ENCODE results near the gene SFTPA2.
"Not testable (repeated sequence)": the region's sequence is repeated elsewhere in the genome, so short reads cannot be mapped to it uniquely, and the experiment has no call there.

The SFTPA2 gene

DNA sequence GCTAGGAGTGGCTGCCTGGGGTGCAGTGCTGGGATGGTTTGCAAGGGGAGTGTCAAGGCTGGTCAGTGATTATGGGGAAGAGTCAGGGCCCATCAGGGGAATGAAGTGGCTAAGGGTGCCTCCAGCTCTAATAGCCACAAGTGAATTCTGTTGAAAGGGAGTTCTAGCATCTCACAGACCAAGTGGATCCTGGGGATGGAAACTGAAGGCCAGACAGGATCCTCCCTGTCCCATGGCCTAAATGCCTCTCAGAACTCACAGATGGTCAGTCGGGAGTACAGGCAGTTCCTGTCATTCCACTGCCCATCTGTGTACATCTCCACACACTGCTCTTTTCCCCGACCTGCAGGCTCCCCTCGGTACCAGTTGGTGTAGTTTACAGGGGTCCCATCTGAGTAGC is 3.2 kb downstream of the SFTPA2 start:
- not testable (repeated sequence) for DNase-seq

DNA sequence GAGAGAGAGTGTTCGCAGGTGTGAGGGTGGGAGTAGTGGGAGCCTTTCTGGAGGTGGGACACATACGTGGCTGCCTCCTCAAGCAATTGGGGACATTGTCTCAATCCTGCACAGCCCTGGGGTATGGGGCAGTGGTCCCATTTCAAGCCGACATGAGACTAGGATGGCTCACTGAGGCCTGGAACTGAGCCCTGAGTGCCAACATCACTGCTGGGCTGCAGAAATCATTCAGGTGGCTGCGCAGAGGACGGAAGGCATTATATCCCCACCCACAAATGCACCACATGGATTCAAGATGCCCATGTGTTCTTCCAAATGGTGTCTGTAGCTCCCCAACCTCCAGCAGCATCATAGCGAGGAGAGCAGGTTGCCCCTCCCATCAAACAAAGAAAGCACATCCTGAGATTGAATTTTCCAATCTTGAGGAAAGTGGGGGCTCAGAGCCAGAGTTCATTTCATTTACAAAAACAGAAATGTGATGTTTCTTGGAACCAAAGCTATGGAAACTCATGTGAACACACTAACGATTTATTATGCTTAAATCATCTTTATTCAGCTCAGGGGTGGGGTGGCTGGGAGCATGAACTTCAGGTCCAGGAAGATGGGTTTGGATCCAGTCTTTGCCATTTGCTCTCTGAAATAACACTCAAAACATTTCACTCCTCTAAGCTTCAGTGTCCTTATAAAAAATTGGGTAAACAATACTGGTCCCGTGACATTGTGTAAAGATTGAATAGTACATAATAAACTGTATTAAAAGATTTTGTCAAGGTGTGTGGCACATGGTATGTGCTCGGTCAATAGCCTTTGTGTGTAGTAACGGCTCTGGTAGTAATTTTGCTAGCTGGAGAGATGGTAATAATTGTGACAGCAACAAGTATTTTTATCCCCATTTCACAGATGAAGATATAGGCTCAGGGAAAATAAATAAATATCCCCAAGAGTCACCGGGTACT is 4.6 kb downstream of the SFTPA2 start:
- no peak for DNase-seq

DNA sequence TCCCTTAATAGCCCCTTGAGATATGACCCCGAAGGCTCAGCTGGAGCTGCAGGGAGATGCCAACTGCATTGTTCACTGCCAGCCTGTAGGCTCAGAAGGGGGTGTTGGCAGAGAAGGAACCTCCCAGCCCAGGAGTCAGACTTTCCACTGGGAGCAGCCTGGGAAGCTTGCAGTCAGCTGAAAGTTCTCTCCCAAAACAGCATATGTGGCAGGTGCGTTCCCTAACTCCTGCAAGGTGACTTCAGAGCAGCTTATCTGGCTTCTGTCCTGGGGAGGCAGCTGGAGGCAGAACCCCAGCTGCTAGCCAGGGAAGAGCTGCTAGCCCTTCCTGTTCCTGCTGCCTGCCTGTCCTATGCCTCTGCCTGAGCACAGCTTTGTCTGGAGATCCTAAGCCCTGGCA is 8.1 kb downstream of the SFTPA2 start:
- peak; percentile 30 for DNase-seq

DNA sequence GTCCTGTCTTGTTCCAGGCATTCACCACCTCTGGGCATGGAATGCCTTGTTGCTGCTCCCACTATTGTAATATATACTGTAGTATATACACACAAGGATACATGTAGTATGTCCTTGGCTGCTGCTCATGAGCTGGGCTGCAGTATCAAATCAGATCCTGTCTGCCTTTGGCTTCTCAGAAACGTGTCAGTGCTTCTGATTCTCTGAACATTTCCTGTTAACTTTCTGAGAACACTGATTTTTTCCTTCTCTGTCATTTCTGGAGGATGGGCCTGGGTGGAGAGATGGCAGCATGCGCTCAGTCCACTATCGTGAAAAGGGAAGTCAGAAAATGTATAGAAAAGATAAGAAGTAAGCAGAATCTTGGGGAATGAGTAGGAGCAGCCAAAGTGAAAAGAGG is 12.2 kb downstream of the SFTPA2 start:
- DNase-seq = no peak

DNA sequence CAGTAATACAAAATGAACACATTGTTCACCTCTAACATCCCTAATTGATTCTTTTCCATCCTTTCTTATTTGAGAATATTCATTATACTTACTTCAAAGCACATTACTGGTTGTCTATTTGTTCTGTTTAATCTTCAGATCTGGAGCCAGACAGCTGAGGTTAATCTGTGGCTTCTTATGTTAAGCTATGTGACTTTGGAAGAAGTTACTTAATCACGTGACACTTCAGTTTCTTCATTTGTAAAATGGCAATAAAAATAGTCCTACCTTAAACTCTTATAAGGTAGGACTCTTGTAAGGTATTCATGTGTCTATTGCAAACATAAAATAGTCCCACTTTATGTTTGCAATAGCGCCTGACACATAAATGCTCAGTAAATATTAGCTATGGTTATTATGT is 13.1 kb downstream of the SFTPA2 start:
- peak; percentile 78 for DNase-seq

DNA sequence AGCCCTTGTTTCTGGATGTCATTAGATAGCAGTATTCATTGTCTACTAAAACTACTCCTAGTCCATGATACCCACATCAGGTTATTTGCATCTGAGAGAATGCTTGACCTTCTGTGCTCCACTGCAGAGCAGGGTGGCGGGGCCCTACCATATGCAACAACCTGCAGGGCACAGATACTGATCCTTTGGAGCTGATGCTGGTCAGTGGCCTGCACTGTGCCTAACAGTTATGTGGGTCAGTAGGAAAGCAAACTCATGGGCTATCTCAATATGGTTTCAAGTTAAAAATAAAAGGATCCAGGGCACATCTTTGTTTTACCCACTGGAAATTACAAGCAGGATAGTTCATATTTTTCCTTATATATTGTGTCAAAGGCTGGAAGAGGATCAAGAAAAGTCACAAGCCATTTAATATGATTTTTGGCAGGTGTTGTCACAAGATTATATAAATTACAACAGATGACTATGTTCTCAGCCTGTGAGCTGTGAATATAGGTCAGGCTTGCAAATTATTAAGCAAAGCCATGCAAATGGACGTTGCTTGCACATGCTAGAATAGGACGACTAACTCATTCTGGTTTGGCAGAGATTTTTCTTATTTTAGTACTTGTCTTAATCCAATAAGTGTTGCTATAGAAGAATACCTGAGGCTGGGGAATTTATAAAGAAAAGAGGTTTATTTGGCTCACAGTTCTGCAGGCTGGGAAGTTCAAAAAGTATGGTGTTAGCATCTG is 15.1 kb downstream of the SFTPA2 start:
- DNase-seq = not testable (repeated sequence)

DNA sequence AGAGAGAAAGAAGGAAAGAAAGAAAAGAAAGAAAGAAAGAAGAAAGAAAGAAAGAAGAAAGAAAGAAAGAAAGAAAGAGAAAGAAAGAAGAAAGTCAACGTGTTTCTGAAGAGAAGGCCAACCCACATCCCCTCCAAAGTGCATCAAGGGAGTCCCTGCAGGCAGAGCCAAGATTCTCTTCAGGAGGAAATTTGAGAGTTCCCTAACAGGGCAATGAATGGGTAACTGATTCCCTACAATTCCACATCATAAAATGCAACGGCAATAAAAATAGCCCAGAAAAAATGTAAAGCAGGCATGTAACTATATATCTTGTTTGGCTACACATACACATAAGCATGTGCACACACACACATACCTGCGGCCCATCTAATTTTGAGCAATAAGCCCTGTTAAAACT is 15.8 kb downstream of the SFTPA2 start:
- not testable (repeated sequence) for DNase-seq

DNA sequence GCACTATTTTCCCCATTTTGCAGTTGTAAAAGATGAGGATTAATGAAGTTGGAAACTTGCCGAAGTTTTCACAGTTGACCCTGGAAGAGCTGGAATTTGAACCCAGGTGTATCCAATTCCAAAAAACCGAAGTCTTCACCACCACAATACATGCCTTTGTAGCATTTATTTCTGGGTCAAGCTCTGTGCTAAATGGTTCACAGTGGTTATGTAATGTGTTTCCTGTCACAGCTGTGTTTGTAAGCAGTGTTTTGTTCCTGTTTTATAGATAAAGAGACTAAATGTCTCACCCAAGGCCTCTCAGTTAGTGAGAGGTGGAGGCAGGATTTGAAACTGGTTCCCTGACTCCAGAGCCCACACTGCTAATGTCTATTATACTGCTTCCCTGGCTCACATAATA is 17.6 kb downstream of the SFTPA2 start:
- DNase-seq = no peak

DNA sequence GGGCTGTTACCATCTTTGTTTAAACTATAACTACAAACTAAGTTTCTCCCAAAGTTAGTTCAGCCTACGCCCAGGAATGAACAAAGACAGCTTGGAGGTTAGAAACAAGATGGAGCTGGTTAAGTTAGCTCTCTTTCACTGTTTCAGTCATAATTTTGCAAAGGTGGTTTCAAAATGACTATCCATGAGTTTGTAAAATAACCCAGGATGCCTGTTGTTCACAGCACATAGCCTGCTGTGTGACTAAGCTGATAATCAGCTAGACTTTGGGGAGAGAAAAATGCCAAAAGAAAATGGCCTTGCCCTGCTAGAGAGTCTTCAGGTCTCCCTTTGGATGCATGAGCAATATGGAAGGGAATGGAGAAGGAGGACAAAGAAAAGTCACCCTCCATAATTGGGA is 19.3 kb downstream of the SFTPA2 start:
- DNase-seq = not testable (repeated sequence)

DNA sequence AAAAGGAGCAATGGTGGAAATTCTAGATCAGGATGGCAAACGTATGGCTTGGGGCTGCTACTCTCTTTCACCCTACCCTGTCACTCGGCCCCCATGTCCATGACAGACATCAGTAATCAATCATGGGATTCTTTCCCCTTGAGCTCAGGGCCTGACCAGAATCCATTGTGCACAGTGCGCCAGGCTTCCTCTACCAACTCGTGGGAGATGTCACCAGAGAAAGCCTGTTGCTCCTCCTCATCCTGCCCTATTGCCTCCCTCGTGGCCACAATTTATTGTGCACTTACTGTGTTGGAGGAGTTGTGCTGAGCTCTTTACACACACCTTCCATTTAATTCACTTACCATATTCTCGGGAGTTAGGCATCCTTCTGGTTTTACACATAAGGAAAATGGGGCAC is 21.9 kb downstream of the SFTPA2 start:
- DNase-seq = not testable (repeated sequence)

DNA sequence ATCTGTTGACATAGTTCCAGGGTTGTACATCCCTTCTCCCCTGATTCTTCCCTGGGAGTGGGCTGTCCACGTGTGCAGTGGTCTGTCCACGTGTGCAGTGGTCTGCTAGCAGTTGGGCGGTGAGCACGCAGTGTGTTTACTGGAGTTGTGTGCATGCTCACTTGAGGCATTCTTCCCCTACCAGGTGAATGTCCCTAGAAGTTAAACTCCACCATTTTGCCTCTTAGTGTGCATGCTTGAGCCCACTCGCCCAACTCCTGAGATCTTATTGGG is 26.4 kb downstream of the SFTPA2 start:
- not testable (repeated sequence) for DNase-seq

DNA sequence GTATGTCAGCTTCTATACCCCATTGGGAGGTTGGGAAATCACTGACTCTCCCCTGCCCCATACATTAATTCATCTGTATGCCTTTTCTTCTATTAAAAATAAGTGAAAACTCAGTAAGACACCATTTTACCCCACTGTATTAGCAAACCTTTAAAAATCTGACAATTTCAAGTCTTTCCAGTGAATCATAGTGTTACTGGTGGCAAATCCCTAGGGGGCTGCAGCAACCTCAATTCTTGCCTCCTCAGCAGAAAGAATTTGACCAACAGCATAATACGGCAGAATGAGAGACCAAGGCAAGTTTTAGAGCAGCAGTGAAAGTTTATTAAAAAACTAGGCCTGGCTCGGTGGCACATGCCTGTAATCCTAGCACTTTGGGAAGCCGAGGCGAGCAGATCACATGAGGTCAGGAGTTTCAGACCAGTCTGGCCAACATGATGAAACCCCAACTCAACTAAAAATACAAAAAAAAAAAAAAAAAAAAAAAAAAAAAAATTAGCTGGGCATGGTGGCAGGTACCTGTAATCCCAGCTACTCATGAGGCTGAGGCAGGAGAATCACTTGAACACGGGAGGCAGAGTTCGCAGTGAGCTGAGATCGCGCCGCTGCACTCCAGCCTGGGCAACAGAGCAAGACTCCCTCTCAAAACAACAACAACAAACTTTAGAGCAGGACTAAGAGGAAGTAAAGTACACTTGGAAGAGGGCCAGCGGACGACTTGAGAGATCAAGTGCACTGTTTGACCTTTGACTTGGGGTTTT is 26.9 kb downstream of the SFTPA2 start:
- not testable (repeated sequence) for DNase-seq

DNA sequence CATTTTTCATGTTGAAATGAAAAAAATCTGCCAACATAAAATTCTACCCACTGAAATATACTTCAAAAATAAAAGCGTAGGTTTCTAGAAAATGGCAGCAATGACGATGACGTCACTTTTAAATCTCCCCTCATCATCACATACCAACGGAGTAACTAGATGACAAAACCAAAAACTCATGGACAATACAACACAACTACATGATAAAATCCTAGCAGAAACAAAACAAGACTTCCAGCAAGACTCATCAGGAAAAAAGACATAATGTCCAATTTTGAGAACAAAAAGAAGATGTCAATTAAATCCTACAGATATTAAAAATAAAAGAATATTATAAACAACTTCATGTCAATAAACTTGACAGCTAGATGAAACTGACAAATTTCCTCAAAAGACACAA is 31.9 kb downstream of the SFTPA2 start:
- DNase-seq = not testable (repeated sequence)

DNA sequence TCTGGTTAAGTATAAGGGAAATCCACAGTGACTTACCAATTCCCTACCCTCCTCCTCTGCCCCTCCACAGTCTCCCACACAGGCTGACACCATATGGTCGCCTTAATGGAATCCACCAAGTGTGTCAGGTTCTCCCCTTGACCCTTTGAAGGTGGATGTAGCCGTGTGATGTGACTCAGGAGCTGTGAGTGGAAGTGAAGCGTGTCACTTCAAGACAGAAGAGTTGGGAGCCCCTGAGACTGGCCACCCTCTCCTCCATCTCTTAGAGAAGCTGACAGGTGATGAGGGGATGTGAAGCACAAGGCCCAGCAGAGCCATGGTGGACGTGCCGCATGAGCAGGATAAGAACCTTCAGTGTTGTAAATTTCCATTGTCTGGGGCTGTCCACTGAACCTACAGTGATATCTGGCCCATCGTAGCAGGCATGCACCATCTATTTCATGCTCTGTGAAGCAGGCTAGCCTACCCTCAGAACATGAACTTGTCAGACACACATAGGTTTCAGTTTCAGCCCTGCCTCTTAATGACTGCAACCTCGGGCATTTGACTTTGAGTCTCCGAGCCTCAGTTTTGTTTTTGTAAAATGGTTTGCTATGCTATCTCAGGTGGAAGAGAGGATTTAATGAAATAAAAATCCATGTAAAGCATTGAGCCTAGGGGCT is 35.0 kb downstream of the SFTPA2 start:
- not testable (repeated sequence) for DNase-seq

DNA sequence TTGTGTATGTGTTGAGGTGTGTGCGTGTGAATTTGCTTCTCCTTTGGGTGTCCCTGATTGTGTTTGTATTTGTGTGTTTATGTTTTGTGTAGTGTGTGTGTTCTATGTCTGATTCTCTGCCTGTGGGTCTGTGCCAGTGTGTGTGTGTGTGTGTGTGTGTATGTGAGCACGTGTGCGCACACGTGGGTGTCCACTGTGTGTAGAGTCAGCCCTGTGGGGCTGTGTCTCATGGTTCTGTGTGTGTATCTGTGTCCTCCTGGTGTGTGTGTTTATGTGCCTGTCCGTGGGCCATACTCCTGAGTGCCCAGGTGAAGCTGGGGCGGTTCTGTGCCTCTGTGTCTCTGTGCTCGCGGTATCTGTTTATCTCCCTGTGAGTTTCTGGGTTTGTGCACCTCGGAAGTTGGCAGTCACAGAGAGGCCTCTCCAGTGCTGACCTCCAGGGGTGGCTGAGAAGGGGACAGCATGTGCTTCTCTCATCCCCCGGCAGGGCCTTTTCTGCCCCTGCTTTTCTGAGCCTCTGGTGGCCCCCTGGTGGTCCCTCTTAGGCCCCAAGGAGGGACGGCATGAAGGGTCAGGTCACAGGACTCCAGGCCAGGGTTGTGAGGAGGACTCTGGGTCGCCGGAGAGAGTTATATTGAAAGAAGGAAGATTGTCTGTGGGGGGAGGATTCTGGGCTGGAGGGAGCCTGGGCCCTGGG is 36.9 kb downstream of the SFTPA2 start:
- not testable (repeated sequence) for DNase-seq

DNA sequence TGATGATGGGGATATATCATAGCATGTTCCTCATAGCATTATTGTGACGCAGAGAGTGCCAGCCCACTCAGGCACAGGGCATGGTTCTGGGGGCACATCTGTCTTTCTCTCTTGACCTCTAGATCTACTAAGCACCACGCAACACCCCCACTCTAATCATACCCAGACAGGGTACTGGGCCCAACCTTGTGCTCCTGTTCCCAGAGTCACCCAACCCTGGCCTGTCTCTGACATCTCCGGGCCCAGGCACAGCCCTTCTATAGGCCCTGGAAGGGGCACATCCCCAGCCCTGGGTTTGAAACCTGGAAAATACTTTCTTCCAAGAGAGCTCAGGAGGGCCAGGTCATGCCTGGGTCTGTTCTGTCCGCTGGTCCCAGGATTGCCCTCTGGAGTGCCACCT is 37.7 kb downstream of the SFTPA2 start:
- not testable (repeated sequence) for DNase-seq

DNA sequence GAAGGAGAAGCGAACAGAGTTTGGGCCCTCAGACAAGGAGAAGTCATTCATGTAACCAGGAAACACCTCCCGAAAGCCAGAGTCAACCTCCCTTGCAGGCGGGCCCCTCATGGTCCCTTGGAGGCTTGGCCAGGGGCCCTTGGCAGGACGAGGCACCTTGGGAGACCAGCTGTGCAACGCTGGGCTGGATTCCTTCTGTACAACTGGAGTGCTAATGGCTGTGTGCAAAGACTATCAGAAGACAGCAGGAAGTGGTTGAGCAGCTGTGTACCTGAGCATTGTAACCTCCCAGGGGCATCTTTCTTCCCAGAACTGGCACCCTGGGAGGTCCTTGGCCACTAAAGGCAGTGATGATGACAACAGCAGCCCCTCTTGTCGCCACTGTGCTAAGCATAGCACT is 38.5 kb downstream of the SFTPA2 start:
- not testable (repeated sequence) for DNase-seq

DNA sequence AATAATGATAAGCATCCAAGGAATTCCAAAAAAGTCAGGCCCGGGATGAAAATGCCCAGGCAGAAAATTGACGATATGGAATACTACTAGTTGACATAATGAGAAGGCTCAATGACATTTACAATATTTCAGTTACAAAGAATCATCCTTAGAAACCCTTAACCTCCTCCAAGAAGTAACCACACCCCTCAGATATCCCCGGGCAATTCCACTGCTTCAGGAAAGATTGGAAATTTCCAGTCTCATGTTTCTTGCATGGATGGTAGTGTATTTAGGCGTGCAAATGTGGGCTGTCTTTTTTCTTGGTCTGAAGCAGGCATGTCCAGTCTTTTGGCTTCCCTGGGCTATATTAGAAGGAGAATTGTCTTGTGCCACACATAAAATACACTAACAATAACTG is 42.6 kb downstream of the SFTPA2 start:
- DNase-seq = not testable (repeated sequence)

DNA sequence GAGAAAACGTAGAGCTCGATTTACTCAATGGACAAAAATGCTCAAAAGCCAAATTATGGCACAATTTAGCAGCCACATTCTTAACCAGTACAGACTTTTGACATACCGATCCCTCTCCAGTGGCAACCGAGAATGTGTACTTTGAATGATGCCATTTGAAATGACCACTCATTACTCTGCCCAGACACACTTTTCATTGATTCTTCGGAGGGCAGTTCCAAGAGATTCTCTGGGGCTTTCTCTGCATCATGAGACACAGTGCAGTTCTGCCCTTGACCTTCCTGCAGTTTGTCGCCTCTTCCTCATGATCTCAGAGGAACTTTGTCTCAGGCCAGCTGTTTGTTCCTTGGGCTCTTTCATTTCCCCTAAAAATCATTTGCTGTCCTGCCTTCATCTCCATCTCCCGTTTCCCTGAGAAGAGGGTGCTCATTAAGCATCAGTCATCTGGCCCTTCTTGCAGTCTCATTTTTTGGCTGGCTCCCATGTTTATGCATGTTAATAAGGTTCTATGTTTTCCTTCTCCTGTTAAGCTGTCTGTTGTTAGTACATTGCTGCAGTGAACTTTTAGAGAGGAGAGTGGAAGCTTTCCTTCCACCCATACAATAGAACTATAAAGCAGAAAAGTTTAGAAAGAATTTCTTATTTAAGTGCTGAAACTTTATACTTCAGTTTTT is 43.5 kb downstream of the SFTPA2 start:
- DNase-seq = not testable (repeated sequence)

DNA sequence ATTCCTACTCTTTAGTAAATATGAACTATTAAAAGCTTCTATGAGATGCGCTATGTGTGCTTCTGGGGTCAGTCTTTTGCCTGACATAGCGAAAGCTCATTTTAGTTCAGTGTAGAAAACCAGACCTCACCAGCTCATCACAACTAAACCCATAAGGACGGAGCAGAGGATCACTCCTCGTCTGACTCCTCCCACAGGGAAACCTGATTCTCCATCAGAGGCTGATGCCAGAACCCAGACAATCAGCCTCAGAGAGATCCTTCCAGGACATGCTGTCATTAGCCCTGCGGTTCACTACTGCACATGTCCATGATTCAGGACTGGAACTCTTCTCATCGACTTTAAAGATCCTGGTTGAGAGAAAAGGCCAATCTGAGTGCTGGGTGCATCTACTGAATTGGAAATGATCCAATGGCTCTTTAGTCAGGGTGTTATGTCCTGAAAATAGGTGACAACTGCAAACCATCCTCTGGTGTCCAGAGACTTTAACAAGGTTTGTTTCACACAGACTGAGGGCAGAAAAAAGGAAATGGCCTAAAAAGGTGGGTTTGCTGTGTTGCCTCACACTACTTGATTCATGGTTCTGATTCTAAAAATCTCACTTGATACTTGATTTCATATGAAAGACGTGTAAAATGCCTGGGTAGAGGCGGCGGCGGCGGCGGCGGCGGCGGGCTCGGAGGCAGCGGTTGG is 48.2 kb downstream of the SFTPA2 start, which contains the start of gene EIF5AL1:
EIF5AL1 (plus strand) TSS at position 643 of the 693 bp plus-strand sequence. CDS start 117 bp downstream, outside the sequence.
- not testable (repeated sequence) for DNase-seq
